RKO (cell line): ENCODE data around the gene OSBPL8.

Experiments used
- DNase-seq: peaks from one replicate; pipeline ENCODE4 v3.0.0-alpha.2; 2016; ENCODE audit warnings: low spot score

The OSBPL8 gene

GRCh38 chr12:76555231-76555767 lies 4.3 kb downstream of the OSBPL8 start:
- DNase-seq, result no peak

DNA sequence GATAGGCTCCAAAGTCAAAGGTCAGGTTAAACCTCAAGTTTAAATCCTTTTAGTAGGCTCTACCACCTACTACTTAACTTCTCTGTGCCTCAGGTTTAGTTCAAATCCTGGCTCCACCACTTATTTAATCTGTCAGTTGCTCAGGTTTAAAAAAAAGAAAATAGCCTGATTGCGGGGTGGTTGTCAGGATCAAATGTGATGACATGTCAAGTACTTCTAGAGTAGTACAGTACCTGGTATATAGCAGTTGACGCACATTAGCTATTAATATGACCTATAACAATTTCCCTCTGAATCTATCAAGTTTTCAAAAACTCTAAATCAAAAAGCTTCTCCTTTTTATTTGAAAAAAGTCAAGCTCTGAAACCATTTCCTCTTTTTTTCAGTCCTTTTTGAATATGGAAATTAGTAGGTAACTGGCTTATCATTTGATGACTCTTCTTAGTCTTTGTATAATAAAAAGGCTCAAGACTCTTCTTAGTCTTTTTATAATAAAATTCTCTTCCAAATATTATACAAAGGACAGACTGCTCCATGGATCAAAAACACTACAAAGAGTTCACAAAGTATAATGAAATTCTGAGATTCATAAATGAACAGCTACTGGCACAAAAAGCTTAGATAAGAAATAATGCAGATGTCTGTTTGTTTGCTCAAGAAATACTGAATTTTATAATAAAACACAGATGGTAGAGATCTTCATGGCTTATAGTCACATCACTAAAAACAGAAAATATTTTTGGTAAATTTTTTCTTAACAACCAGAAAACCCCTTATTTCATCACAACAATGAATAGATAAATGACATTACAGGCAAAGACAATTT lies 5.0 kb downstream of the OSBPL8 start:
- DNase-seq, result no peak

DNA sequence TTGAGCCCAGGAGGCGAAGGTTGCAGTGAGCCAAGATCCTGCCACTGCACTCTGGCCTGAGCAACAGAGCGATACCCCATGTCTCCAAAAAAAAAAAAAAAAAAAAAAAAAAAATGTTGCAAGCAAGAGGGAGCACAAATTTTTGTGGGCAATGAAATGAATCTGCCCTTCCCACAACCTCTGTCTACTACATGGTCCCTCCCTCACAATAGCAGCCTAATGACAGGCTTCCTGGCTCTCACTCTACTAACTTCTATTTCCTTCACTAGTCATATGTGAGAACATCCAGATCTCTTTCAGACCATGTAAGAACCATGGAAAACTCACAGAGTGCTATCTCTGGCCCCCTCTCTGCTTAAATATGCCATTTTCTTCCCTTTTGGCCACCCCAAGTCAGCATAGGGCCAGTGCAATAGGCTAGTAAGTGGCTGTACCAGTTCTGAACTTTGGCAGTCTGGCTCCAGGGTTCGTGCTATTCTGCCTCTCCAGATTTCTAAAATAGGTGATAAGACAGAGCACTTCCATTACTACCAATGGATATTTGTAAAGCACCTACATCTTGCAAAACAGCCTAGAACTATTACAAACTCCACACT lies 7.1 kb downstream of the OSBPL8 start:
- DNase-seq, result no peak

DNA sequence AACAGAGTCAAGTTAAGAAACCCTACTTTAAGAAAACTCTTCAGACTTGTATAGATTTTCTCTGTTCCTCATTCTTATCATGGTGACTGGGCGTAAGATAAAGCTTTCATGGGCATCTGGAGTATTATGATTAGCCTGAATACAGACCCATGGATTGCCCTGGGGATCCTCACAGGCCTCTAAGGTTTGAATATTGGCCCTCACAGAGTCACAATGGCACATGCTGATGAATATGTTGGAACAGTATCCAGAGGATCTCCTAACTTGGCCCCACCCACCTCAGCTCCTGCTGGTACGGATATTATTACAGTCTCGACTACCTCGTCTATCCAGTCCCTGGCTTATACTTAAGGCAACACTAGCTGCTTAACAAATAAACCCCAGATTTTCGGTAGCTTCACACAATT lies 8.1 kb downstream of the OSBPL8 start:
- DNase-seq, result no peak

DNA sequence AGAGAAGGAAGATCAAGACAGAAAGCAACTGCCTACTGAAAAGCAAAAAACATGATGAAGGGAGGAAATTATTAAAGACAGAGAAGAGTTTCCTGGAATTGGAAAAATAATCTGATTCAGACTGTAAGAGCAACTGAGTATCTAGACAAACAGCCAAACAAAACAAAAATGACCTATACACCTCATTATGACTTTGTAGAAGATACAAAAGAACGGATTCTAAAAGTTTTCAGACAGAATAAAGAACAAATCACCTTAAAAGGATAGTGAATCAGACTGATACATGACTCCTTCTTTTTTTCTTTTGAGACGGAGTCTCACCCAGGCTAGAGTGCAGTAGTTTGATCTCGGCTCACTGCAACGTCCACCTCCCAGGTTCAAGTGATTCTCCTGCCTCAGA lies 10.4 kb downstream of the OSBPL8 start:
- no peak for DNase-seq

DNA sequence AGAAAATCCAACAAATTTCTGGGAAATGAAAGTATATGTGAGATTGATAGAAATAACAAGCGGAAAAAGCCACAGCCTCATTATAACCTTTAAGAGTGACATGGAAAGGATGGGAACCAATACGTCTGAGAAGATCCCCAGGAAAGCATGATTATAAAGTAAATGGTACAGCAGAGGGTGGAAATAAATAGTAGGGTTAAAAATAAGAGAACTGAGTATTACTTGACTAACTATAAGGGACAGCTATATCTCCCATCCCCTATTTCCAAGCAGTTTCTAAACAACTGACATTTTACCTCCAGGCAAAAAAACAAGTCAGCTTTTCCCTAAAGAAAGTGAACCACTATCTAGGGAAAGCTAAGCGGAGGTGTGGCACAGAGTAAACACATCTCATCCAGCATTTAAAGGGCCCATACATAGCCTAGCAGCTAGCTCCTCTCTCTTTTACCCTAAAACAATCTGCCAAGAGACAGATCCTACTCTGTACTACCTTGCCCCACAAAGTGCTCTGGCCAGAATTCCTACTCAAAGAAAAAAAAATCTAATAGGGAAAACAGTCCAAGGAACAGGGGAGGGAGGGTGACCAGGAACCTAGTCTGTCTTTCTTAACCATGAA lies 11.2 kb downstream of the OSBPL8 start:
- DNase-seq, result no peak

GRCh38 chr12:76547526-76547925 lies 12.0 kb downstream of the OSBPL8 start:
- DNase-seq, result no peak

DNA sequence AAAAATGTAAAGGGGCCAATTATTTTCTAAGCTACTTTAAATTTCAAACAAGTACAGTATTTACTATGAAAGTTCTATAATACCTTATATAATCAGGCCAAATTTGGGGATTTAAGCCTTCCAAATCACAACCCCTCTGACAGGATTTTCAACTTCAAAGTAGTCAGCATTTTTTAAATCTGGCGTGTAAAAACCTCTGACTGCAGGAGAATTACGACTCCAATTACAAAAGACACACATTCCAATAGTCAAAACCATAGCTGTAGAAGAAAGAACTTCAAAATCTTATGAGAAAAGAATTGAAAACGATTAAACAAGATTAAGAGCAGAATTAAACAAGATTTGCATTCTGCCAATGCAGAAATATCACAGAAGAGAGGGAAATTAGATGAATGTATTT lies 12.7 kb downstream of the OSBPL8 start:
- no peak for DNase-seq

DNA sequence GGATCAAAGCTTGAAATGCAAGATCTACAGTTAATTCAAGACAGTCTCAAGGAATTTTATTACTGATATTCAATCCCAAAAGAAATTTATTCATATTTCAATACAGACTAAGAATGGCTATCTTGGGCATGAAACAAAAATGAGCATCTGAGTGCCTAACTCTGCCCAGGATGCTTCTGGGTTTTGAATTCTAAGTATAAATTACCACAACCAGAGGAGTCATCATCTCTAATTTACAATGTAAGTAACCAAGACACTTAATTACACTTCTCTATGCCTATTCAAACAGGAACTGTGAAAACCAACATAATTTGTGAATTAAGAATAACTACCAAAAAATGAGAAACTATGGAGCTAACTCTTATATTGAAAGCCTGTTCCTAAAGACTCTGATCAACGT lies 14.1 kb downstream of the OSBPL8 start:
- no peak for DNase-seq

DNA sequence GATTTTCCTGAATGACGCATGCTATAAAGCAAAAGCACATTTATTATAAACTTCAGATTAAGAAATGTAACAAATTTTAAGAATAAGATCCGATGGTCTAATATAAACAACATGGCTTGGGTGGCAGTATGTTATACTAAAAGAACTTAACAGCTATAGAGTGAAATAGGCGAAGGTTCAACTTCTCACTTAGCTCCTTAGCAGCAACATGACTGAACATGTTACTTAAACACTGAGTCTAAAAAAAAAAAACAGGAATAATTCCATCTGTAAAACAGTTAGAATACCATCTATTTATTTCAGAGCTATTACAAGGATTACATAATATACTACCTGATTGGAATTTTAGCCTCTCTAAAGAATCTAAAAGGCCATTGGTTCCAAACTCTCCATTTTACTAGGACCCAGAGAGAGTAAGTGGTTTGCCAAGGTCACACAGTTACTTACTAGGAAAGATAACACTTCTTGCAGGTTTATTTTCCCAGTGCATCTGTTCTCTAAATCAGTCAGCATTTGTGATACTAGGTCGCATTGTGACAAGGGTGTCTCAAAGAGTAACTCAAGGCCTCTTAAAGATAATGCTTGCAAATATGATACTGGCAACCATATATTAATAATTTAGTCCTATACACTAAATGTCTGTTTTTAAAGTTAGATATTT lies 14.8 kb downstream of the OSBPL8 start:
- no peak for DNase-seq

DNA sequence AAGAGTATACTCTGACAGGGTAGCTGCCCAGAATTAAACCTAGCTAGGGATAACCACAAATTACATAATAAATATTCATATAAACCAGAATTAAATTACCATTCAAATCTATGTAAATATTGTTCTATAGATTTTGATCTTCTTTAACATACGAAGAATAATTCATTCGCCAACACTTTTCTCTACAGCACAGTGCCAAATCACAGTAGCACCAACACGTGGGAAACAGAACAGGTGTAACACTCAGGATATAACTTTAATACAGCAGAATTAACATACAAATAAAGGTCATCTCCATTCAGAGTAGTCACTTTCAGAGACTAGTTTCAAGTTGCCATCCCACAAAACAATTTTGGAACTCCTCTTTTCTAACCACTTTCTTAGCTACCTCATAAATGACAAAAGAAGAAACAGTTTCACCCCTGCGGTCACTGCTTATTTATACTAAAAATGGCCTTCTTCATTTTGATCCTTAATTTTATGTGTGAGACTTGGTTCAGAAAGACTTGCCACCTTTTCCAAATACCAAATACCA lies 15.7 kb downstream of the OSBPL8 start:
- no peak for DNase-seq

GRCh38 chr12:76542908-76543307 lies 16.7 kb downstream of the OSBPL8 start:
- DNase-seq, result no peak

DNA sequence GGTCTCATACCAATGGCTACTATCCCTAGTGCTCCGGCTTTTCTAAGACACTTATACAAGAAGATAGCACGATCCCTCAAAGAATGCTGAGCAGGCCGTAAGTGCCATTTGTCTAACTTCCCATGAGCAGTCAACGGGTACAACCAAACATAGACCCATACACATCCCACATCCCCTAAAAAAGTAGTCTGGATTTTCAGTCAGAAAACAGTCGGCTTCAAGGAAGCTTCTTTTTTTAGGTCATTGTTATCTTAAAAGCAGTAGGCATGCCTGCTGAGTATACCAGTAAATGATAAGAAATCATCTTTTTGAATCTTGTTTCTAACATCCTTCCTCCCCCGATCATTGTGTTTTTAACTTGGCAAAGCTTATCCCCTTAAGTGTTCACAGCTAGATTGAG lies 19.8 kb downstream of the OSBPL8 start:
- no peak for DNase-seq

GRCh38 chr12:76537923-76538322 lies 21.6 kb downstream of the OSBPL8 start:
- DNase-seq, result no peak

DNA sequence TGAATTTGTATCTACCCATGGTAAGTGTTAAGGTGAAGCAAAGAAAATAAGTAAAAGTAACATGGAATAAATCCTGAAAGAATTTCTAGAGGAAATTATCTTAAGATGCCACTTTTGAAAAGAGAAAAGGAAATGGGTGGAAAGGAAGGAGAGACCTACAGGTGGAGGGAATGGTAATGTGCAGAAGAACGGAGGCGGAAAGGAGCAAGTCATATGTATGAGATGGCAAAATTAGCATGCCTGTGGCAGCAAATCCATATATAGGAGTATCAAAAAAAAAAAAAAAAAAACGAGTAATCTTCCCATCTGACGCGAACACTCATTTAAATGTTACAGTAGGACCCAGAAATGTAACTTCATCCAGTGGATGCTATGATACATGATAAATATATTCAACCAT lies 23.0 kb downstream of the OSBPL8 start:
- no peak for DNase-seq

GRCh38 chr12:76535170-76535569 lies 24.4 kb downstream of the OSBPL8 start:
- DNase-seq, result no peak

- DNase-seq, result no peak
Measured at GRCh38 chr12:76533331-76533730, 26.2 kb downstream of the OSBPL8 start.

GRCh38 chr12:76532520-76532919 lies 27.1 kb downstream of the OSBPL8 start:
- no peak for DNase-seq

DNA sequence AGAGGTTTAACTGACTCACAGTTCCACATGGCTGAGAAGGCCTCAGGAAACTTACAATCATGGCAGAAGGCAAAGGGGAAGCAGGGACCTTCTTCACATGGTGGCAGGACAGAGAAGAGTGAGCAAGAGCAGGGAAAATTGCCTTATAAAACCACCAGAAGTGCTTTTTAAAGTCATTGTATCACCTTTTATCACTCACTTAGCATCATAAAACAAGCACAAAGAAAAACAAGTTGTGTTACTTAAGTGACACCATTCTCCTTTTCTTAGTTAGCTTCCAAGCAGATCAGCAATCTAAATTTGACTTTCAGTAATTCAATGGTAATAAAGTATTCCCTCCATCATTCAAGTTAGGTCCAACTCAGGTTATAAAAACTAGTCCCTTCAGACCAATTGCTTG lies 28.5 kb downstream of the OSBPL8 start:
- no peak for DNase-seq

DNA sequence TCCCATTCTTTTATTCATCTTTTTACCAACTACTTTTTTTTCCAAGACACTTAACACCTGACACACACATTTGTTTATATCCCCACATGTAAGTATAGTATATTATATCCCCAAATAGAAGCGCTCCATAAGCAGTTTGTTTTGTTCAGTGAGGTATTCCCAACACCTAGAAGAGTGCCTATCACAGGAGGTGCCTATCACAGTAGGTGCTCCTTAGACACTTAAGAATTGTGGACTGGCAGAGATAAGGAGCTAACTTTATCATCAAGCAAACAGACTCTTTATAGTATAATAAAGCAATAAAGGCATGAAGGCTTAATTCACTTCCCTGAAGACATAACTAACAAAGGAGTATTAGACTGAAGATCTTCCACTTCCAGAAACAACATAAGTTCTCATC lies 29.1 kb downstream of the OSBPL8 start:
- no peak for DNase-seq

DNA sequence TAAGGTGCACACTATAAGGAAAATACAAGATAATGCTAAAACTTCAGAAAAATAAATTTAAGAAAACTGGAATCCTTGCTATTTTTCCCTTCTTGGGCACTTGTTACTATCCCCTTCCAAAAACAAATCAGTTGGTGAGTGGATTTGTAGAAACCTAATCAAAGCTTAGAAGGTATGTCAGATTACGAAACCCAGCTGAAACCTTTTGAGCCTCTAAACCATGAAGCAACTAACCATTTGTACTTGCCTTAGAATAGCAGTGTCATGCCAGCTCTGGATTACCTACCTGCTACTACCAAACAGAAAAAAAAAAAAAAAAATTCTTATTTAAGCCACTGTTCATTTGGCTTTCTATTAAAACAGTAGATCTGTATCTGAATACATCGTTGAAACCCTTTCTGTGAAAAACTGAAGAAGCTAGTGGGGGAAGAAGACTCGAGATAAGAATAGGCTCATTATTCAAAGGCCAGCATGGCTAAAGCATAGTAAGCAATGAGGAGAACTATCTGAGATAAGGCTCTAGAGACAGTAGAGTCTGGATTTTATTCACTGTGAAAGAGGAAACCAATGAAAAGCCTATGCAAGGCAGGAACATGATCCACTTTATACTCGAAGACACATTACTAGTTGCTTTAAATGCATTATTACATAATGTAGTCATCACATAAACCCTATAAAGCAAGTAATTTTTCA lies 30.2 kb downstream of the OSBPL8 start:
- no peak for DNase-seq

- no peak for DNase-seq
Measured at GRCh38 chr12:76523408-76523807, 36.2 kb downstream of the OSBPL8 start.
